ENCODE data around the gene NIM1K.

- no peak for TF ChIP-seq CTCF (IDR thresholded peaks at IDR 0.05; ENCODE audit: insufficient read depth, low read length)
- TF ChIP-seq, protein P1, sequence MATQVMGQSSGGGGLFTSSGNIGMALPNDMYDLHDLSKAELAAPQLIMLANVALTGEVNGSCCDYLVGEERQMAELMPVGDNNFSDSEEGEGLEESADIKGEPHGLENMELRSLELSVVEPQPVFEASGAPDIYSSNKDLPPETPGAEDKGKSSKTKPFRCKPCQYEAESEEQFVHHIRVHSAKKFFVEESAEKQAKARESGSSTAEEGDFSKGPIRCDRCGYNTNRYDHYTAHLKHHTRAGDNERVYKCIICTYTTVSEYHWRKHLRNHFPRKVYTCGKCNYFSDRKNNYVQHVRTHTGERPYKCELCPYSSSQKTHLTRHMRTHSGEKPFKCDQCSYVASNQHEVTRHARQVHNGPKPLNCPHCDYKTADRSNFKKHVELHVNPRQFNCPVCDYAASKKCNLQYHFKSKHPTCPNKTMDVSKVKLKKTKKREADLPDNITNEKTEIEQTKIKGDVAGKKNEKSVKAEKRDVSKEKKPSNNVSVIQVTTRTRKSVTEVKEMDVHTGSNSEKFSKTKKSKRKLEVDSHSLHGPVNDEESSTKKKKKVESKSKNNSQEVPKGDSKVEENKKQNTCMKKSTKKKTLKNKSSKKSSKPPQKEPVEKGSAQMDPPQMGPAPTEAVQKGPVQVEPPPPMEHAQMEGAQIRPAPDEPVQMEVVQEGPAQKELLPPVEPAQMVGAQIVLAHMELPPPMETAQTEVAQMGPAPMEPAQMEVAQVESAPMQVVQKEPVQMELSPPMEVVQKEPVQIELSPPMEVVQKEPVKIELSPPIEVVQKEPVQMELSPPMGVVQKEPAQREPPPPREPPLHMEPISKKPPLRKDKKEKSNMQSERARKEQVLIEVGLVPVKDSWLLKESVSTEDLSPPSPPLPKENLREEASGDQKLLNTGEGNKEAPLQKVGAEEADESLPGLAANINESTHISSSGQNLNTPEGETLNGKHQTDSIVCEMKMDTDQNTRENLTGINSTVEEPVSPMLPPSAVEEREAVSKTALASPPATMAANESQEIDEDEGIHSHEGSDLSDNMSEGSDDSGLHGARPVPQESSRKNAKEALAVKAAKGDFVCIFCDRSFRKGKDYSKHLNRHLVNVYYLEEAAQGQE (IDR thresholded peaks at IDR 0.05; ENCODE audit: insufficient replicate concordance, low read depth), result no peak
- no peak for TF ChIP-seq POLR2AphosphoS5 (IDR thresholded peaks at IDR 0.05; ENCODE audit: low read depth)
Observed at GRCh38 chr5:43296835-43297234, 104.8 kb downstream of the NIM1K start.

All from HL-60 (cell line).